RPMI7951 (cell line): Measurements from ENCODE around the gene IFNG-AS1. TPM values are rescaled to one million over a fixed set of nuclear protein-coding genes. Genes with fewer than 3 reads are reported as not detected.

ENCODE experiments used
- DNase-seq: peaks from one replicate; pipeline ENCODE4 v3.0.0-alpha.2; 2012; ENCODE audit warnings: low read depth
- total RNA-seq: library from RNA; depleted of rRNA; stranded (reverse); fragments of >200 nt; shearing (Covaris generic); gene quantifications from 2 replicates; pipeline ENCODE4 v1.2.3, GENCODE V29; 2014; rRNA removed

The IFNG-AS1 gene
- total RNA-seq, 1 experiment from 2014 or later: not detected

DNA sequence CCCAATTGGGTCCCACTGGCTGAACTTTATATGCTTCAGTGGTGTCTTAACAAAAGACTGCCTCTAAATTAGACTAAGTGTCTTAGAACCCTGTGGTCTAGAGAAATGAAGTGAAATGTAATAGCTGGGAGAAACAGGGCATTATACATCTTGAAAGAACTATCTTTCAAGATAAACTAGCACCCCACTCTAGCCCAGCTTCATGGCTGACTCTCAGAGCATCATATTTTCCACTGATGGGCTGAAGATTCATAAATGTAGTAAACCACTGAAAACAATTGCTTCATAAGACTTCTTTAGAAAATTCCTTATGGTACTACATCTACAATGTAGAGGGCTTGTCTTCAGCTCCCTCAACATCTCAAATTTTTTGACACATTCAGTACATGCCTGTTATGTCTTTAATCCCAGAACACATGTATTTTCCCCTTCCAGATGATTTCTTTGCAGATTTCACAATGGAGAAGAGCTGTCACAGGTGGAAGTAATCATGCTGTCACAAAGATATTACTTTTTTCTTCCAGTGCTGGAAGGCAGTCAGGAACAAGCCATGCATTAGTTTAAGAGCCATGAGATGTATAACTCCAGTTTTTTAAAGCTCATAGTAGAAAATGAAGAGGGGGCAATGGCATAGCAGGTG, 48.5 kb downstream of the IFNG-AS1 start:
- no peak for DNase-seq

DNA sequence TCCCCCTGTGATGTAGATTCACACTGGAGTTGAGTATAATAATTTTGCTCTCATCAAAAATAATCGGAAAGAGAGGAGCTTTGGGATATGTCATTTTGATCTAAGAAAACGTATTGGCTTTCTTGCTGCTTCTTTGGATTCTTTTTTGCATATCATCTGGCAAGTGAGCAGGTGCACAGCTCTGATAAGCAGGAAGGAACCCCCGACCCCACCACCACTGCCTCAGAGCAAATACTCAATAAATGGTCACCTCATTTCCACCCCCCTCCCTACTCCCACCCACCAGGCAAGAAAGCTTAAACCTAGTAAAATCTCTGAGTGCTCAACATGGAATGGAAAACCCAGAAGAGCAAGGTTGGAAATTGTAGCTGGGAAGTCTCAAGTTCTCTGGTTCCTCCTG, 49.4 kb downstream of the IFNG-AS1 start:
- DNase-seq: no peak

DNA sequence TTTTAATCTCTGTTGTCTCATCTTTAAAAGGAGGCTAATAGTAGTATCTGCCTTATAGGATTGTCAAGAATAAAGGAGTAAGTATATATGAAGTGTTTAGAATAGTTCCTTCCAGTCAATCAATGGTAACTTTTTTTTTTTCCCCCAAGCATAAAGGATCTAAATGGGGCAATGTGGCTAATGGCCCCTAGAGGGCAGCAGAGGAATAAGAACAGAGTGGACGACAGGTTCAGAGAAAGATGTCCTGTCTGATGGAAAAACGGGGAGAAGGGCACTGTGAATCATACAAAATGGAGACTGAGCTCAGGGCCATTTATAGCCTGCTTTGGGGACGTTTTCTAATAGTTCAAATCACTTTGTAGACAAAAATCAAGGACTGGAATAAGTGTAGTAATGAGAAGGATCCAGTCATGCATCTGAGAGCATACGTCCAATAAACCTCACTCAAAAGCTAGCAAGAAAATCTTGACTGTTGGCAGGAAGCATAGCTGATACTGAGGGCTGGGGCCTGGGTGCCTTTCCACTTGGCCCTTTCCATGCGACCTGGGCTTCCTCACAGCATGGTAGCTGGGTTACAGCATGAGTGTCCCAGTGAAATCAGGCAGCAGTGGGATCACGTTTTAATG, 51.3 kb downstream of the IFNG-AS1 start:
- peak; percentile 60 for DNase-seq

- peak; percentile 5 for DNase-seq
Observed at GRCh38 chr12:68042212-68042699, 53.0 kb downstream of the IFNG-AS1 start.

- DNase-seq: no peak
Observed at GRCh38 chr12:68043435-68043834, 54.2 kb downstream of the IFNG-AS1 start.

DNA sequence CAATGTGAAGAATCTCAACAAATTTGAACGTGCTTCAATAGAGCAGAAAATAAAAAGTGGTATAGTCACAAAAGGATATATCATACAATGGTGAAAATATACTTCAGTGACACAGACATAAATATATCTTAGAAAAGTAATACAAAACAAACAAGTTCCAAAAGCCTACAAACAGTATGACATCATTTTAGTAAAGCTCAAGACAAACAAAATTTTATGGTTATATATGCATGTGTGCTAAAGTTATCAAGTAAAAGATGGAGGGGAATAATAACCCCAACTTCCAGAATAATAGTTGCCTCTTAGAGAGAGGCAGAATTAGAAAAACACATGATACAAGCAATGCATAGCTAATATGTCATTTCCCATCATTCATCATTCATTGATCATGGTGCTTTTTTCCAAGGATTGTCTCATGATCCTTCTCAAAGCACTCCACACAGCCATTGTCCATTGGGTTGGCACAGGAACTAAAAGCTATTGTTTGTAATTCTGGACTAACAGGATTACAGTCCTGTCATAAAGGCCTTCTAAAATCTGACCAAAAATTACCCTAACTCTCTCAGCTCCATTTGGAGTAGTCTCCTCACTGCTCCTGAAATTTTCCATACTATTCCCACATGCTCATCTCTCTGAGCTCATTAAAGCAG, 59.5 kb downstream of the IFNG-AS1 start:
- DNase-seq: no peak

GRCh38 chr12:68056300-68056699, 67.1 kb downstream of the IFNG-AS1 start:
- DNase-seq: no peak

DNA sequence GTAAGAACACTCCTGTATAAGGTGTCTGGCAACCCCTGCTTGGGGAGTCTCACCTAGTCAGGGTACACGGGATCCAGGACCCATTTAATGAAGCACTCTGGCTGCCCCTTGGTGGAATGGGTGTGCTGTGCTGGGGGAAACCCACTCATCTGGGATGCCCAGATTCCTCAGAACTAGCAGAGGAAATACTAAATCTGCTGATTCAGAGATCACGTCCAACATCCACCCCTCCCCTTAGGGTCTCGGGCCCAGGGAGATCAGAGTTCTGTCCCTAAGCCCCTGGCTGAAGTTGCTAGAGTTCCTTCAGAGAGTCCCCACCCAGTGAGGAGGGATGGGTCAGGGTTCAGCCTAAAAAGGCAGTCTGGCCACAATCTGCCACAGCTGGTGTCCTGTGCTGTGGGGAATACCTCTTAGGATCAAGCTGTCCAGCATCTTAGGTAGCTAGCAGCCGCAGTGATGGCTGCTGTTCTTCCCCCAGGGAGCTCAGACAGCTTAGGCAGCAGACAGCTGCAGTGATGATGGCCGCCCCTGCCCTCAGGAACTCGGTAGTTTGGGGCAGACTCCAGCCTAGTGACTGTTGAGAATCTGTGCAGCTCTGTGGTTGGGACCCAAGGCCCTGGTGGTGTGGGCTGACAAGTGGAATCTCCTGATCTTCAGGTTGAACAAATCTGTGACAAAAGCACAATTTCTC, 74.8 kb downstream of the IFNG-AS1 start:
- no peak for DNase-seq

- no peak for DNase-seq
Observed at GRCh38 chr12:68065163-68065562, 75.9 kb downstream of the IFNG-AS1 start.

DNA sequence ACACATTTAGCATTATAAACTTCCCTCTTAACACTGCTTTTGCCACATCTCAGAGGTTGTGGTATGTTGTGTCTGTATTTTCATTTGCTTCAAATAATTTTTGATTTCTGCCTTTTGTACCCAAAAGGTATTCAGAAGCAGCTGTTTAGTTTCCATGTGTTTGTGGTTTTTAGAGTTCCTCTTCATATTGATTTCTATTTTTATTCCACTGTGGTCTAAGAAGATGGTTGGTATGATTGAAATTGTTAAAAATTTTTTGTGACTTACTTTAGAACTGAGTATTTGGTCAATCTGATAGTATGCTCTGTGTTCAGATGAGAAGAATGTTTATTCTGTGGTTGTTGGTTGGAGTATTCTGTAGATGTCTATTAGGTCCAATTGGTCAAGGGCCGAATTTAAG, 76.4 kb downstream of the IFNG-AS1 start:
- no peak for DNase-seq

- peak; percentile 2 for DNase-seq
Observed at GRCh38 chr12:68067762-68068376, 78.6 kb downstream of the IFNG-AS1 start.

GRCh38 chr12:68069275-68069674, 80.0 kb downstream of the IFNG-AS1 start:
- no peak for DNase-seq

Other genes starting within 250 kb of the IFNG-AS1 start
- not detected in 2 replicates for gene IFNG, start 170.3 kb downstream of the IFNG-AS1 start, total RNA-seq
- gene IL26, start 236.4 kb downstream of the IFNG-AS1 start, total RNA-seq: not detected in 2 replicates